RPMI8226 (cell line): ENCODE data around the gene TADA2A.
"Not testable (repeated sequence)": the region's sequence is repeated elsewhere in the genome, so short reads cannot be mapped to it uniquely, and the experiment has no call there.

Source experiments
- DNase-seq: peaks from one replicate; pipeline ENCODE4 v3.0.0-alpha.2; 2015

TADA2A gene

GRCh38 chr17:37494401-37494831, 87.7 kb downstream of the TADA2A start:
- DNase-seq: no peak

GRCh38 chr17:37494971-37495370, 88.3 kb downstream of the TADA2A start:
- DNase-seq: no peak

- no peak for DNase-seq
Measured at GRCh38 chr17:37500378-37500777, 93.7 kb downstream of the TADA2A start.

- no peak for DNase-seq
Measured at GRCh38 chr17:37502009-37502936, 95.6 kb downstream of the TADA2A start.

- no peak for DNase-seq
Measured at GRCh38 chr17:37503148-37503547, 96.5 kb downstream of the TADA2A start.

- DNase-seq: no peak
Measured at GRCh38 chr17:37505333-37505732, 98.6 kb downstream of the TADA2A start.

GRCh38 chr17:37506678-37507077, 100.0 kb downstream of the TADA2A start:
- peak; percentile 43 for DNase-seq

GRCh38 chr17:37507111-37507510, 100.4 kb downstream of the TADA2A start:
- DNase-seq: no peak

GRCh38 chr17:37510056-37510455, 103.4 kb downstream of the TADA2A start:
- no peak for DNase-seq

- DNase-seq: not testable (repeated sequence)
Measured at GRCh38 chr17:37511642-37512041, 105.0 kb downstream of the TADA2A start.

GRCh38 chr17:37512442-37513068, 105.9 kb downstream of the TADA2A start:
- no peak for DNase-seq

GRCh38 chr17:37513711-37514110, 107.0 kb downstream of the TADA2A start:
- no peak for DNase-seq

- DNase-seq: no peak
Measured at GRCh38 chr17:37516127-37516571, 109.5 kb downstream of the TADA2A start.

GRCh38 chr17:37517881-37518280, 111.2 kb downstream of the TADA2A start:
- DNase-seq: no peak

GRCh38 chr17:37518826-37519225, 112.1 kb downstream of the TADA2A start:
- DNase-seq: no peak

GRCh38 chr17:37519251-37519985, 112.7 kb downstream of the TADA2A start:
- DNase-seq: no peak

GRCh38 chr17:37520174-37520573, 113.5 kb downstream of the TADA2A start:
- no peak for DNase-seq

GRCh38 chr17:37521821-37522220, 115.1 kb downstream of the TADA2A start:
- no peak for DNase-seq

GRCh38 chr17:37523715-37524219, 117.1 kb downstream of the TADA2A start:
- no peak for DNase-seq

- DNase-seq: peak; percentile 44
Measured at GRCh38 chr17:37527249-37527851, 120.7 kb downstream of the TADA2A start.
